ENCODE measurements around the gene FRMD3.

Gene FRMD3

DNA sequence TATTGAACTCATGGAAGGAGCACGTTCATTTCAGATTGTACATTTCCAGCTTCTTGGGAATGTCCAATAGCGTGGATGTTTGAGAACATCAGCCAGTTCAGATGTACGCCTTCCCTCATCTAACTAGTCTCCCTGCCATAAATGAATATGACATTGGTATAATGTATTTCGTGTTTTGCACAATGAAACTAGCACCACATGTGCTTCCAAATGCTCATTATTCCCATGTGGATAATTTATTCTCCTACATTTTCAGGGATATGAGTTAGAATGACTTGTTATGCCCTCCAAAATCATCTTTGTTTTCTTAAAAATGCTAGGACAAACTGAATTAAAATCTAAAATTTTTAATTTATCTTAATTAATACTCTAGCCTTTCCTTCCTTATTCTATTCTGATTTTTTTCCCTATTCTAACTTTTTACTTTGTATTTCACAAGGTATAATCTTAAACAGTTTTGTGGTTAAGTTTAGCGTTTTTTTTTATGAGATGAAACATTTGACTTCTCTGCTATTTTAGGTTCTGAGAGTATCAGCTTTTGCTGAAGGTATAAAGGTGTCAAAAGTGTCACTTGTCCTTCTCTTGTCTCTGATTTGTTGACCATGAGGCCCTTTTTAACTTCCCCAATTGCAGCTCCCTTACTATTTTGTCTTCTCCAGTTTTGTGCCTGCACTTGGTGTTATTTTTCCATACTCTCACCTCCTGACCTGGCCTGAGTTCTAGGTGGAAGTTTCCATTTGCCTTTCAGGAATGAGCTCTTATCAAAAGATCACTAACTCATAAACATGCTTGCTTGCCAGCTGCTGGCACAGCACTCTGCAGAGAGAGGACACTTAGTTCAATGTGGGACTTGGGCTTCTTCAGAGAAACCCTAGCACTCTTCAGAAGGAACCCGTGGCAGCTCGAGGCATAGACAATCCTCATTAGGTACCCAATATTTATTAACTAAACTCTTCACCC, 106.8 kb downstream of the FRMD3 start:
- no peak for ATAC-seq

DNA sequence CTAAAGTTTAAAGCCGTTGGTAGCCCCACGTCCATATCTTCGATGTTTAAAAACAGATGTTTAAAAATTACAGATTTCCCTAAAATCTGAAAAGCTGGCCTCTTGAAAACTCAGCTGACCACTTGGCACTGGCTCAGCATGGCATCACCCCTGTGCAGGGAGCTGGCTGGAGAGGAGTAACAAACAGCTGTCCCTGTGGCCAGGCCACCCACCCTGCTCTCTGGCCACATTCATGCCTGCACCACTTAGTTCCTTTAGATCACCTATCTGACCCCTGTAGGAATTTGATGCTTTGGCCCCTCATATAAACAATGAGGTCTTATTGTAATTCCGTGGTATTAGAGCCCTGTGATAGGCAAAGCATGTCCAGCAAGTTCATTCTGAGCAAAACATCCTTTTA, 107.5 kb downstream of the FRMD3 start:
- no peak for ATAC-seq

GRCh38 chr9:83429229-83429628, 109.0 kb downstream of the FRMD3 start:
- ATAC-seq: no peak

DNA sequence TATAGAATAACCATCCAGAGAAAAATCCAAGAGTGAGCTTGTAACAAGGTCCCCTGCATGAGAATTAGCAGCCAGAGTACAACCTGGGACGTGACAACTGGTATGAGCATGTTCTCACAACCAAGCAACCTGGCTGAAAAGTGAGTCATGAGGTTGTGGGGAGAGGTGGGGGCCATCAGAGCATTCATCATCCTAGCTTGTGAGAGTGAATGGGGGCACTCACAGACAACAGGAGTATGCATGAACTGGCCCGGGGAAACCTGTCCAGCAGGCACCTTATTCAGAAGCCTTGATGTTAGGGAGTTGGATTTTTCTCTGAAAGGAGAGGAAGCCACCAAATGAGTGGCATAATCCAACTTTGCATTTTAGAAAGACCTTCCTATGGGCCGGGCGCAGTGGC, 113.0 kb downstream of the FRMD3 start:
- no peak for ATAC-seq

DNA sequence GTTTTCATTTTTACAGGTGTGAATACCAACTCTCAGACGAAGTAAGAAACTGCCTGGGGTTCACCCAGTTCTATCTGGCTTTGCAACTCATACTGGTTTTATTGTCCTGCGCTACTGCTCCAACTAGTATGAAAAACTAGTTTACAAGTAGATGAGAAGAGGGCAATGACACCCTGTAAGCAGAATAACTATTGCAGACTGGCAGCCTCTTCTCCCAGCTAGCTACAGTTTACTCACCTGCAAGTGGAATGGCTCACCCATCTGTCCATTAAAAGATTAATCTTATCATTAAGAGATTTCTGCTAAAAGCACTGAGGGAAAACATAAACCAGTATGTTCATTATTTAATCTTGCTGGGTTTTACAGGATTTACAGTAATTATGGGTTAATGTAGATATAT, 113.4 kb downstream of the FRMD3 start:
- no peak for ATAC-seq

DNA sequence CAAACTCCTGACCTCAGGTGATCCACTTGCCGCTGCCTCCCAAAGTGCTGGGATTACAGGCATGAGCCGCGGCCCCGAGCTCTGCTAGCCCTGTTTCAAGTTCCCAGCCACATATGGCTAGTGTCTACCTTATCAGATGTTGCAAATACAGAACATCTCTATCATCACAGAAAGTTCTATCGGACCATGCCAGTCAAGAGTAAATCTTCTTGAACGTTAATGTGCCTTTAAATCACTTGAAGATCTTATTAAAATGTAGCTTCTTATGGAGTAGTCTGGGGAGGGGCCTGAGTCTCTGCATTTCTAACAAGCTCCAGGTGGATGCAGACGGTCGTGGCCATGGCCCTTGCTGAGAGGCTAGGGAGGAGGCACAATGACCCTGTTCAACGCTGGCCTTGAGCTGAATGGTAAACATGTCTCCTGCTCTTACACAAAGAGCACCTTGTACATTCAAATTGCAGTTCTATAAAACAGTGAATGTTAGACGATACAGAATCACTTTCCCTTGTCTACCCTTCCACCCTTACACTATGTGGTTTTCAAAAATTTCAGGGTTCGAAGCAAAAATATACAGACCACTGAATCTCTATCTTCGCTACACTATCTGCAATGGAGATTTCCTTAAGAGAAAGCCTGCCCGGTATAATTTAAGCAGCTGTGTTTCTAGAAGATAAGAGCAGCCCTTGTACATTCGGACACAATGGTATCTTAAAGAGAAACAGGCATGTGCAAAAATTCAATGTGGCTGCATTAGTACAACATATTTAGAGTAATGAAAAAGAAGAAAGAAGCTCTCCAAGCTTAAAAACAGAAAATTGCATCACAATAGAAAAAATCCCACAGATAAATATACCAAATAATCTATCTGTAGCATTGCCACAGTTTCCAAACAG, 114.1 kb downstream of the FRMD3 start:
- no peak for ATAC-seq

- no peak for ATAC-seq
These were observed 115.7 kb downstream of the FRMD3 start for GRCh38 chr9:83422527-83422926.

- ATAC-seq: no peak
These were observed 117.7 kb downstream of the FRMD3 start for GRCh38 chr9:83420486-83420885.

DNA sequence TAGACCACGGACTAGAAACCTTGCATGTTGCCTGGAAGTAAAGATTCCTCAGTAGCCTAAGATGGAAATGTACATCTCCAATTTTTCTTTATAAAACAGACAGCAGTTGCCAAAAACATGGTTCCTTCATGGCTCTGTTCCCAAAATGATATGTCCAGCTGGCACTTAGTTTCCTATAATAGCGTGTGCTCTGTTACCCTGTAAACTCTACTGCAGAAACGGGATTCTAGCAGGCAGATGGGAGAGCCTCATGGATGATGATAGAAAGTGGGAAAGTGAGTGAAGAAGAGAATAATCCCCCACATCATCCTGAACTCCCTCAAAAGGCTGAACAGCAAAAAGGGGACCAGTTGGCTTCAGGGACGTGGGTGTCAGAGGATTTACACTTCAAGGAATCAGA, 118.2 kb downstream of the FRMD3 start:
- ATAC-seq: no peak

DNA sequence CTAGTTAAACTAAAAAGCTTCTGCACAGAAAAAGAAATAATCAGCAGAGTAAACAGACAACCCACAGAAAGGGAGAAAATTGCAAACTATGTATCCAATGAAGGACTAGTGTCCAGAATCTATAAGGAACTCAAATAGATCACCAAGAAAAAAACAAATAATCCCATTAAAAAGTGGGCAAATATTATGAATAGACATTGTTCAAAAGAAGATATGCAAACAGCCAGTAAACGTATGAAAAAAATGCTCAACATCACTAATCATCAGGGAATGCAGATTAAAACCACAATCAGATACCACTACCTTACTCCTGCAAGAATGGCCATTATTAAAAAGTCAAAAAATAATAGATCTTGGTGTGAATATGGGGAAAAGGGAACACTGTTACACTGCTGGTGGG, 119.9 kb downstream of the FRMD3 start:
- ATAC-seq: no peak

DNA sequence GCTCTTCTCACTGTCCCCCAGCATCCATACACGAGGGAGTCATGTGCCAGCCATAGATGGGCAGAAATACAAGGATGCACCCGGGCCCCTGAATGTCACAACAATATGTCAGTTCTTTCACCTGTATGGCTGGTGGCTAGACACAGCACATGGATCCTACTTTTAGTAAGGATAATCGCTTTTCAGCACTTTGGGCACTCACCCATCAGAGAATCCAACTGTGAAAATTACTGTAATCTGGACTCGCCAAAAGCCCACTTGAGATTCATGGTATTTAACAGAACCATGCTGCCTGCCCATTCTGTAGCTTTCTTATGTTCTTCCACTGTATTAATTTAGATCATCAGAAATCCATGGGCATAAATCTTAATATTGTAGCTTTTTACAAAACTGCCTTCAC, 124.8 kb downstream of the FRMD3 start:
- ATAC-seq: no peak

- ATAC-seq: no peak
These were observed 127.5 kb downstream of the FRMD3 start for GRCh38 chr9:83410701-83411100.

- no peak for ATAC-seq
These were observed 131.3 kb downstream of the FRMD3 start for GRCh38 chr9:83406921-83407320.

GRCh38 chr9:83405759-83406158, 132.4 kb downstream of the FRMD3 start:
- ATAC-seq: no peak

- ATAC-seq: no peak
These were observed 134.5 kb downstream of the FRMD3 start for GRCh38 chr9:83403527-83404238.

GRCh38 chr9:83401328-83401900, 136.8 kb downstream of the FRMD3 start:
- ATAC-seq: no peak

GRCh38 chr9:83396813-83397212, 141.4 kb downstream of the FRMD3 start:
- ATAC-seq: no peak

GRCh38 chr9:83396342-83396741, 141.9 kb downstream of the FRMD3 start:
- ATAC-seq: no peak

GRCh38 chr9:83392228-83392627, 146.0 kb downstream of the FRMD3 start:
- no peak for ATAC-seq

- ATAC-seq: no peak
These were observed 149.9 kb downstream of the FRMD3 start for GRCh38 chr9:83388346-83388745.

DNA sequence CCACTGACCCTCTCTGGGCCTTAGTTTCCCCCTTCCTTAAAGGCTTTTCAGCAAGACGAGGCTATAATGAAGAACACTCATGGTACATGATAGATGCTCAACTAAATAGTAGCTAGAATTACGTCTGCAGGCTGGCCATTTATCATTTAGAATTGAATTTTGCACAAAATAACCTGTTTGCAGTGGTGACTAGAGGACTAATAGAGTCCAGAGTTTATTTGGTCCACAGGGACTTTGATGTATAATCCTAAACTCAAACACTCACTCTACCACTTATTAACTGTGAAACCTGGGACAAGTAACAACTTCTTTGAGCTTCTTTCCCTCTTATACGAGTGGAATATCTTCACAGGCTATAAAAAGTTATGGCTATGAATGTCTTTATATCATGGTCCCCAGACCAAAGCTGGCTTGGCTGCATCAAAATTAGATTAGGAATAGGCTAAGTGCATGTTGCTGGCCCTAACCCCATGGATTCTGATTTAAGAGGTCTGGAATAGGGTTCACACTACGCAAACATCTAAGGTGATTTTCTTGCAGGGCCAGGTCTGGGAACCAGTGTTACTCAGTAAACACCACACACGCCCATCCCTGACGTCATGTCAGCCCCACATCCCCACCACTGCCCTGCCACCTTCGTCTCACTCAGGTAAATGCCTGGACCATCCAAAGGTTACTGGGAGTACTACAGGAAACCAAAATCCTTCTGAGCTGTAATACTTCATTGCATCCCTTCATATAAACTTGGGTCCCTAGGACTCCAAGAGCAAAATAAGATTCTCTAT, 150.6 kb downstream of the FRMD3 start:
- no peak for ATAC-seq

- no peak for ATAC-seq
These were observed 152.9 kb downstream of the FRMD3 start for GRCh38 chr9:83385317-83385716.

Measured in activated CD4-positive, CD25-positive, alpha-beta regulatory T cell treated with anti-CD3 and anti-CD28 coated beads, Interleukin-2, amount 50 U/mL, for 24 hours (primary cell).